SK-N-SH (cell line): ENCODE results near the gene BABAM2. TPM values are rescaled to one million over a fixed set of nuclear protein-coding genes. Genes with fewer than 3 reads are reported as not detected.

Source experiments
- CTCF ChIA-PET: fragments of 300-600, 350-600 bp; formaldehyde crosslinking; extraction: SDS; loops from one replicate; lab custom pipeline; 2021; lab: Yijun Ruan, JAX
- POLR2A ChIA-PET: fragments of 350-600 bp; sonication (Branson Sonifier 250); formaldehyde crosslinking; extraction: SDS; loops from one replicate; lab custom pipeline; 2020; ENCODE audit warnings: antibody characterized with exemption, inconsistent platforms; lab: Yijun Ruan, JAX
- DNase-seq: peaks from one replicate; pipeline ENCODE4 v3.0.0; 2012
- H2AFZ ChIP-seq: fragments of 200-600 bp; sonication (generic); 2 replicates; pipeline ENCODE4 v1.8.1; 2016; ENCODE audit warnings: antibody characterized with exemption, mild to moderate bottlenecking, low read depth
- H3F3A ChIP-seq: fragments of 200-600 bp; sonication (generic); replicated peaks from 2 replicates; pipeline ENCODE3; 2016; ENCODE audit warnings: antibody characterized with exemption, mild to moderate bottlenecking; ENCODE audit not compliant: insufficient read depth
- H3K27ac ChIP-seq, 2 experiments: fragments of 200-500 bp in 1 of 2; fragments of 200-600 bp in 1 of 2; sonication (Bioruptor generic) in 1 of 2; sonication (generic), shearing (Covaris generic) in 1 of 2; 2 replicates each; pipeline versions ENCODE4 v1.5.1 to v1.6.1; 2014 to 2016; ENCODE audit warnings: low read depth in 2 of 2, inconsistent platforms in 1 of 2, low read length in 1 of 2, mild to moderate bottlenecking in 1 of 2, mixed read lengths in 1 of 2
- H3K27me3 ChIP-seq: fragments of 200-600 bp; sonication (generic), shearing (Covaris generic); 2 replicates; pipeline ENCODE4 v1.6.1; 2016; ENCODE audit warnings: mixed run types; ENCODE audit not compliant: insufficient read depth
- H3K36me3 ChIP-seq, 2 experiments: fragments of 200-500 bp in 1 of 2; fragments of 200-600 bp in 1 of 2; sonication (Bioruptor generic) in 1 of 2; sonication (generic) in 1 of 2; replicated peaks in 1 of 2; 2 replicates each; pipeline versions ENCODE3 to v1.5.1; 2014 to 2016; ENCODE audit warnings: low read length in 1 of 2, mild to moderate bottlenecking in 1 of 2; ENCODE audit not compliant: insufficient read depth in 2 of 2, control insufficient read depth in 1 of 2
- H3K4me1 ChIP-seq, 2 experiments: fragments of 200-500 bp in 1 of 2; fragments of 200-600 bp in 1 of 2; sonication (Bioruptor generic) in 1 of 2; sonication (generic), shearing (Covaris generic) in 1 of 2; 2 replicates each; pipeline versions ENCODE4 v1.5.1 to v1.6.1; 2014 to 2016; ENCODE audit warnings: low read depth in 1 of 2, low read length in 1 of 2, mixed run types in 1 of 2; ENCODE audit not compliant: insufficient read depth in 2 of 2, control insufficient read depth in 1 of 2
- H3K4me2 ChIP-seq: fragments of 200-600 bp; sonication (generic), shearing (Covaris generic); 2 replicates; pipeline ENCODE4 v1.6.1; 2017; ENCODE audit warnings: mixed run types
- H3K4me3 ChIP-seq, 2 experiments: fragments of 200-500 bp in 1 of 2; fragments of 200-600 bp in 1 of 2; sonication (Bioruptor generic) in 1 of 2; sonication (generic), shearing (Covaris generic) in 1 of 2; 2 replicates each; pipeline versions ENCODE4 v1.5.1 to v1.8.1; 2014 to 2016; ENCODE audit warnings: low read depth in 2 of 2, inconsistent platforms in 1 of 2, low read length in 1 of 2, mild to moderate bottlenecking in 1 of 2, mixed read lengths in 1 of 2, moderate library complexity in 1 of 2
- H3K79me2 ChIP-seq: fragments of 200-600 bp; sonication (generic); 2 replicates; pipeline ENCODE4 v1.8.1; 2017; ENCODE audit warnings: mild to moderate bottlenecking; ENCODE audit not compliant: insufficient read depth
- H3K9ac ChIP-seq: fragments of 200-600 bp; sonication (generic); 2 replicates; pipeline ENCODE4 v1.6.1; 2017; ENCODE audit warnings: mixed run types
- H3K9me2 ChIP-seq: fragments of 200-600 bp; sonication (generic); 2 replicates; pipeline ENCODE4 v1.6.1; 2017; ENCODE audit warnings: mixed run types
- H3K9me3 ChIP-seq: fragments of 200-600 bp; sonication (generic); 2 replicates; pipeline ENCODE4 v1.6.1; 2017; ENCODE audit warnings: mixed run types, mild to moderate bottlenecking, moderate library complexity
- H4K20me1 ChIP-seq: fragments of 200-600 bp; sonication (generic); 2 replicates; pipeline ENCODE4 v1.6.1; 2017; ENCODE audit warnings: mild to moderate bottlenecking, mixed run types; ENCODE audit not compliant: insufficient read depth
- ELF1 ChIP-seq: IDR thresholded peaks from 2 replicates; pipeline ENCODE4 v1.4.0; 2012
- EZH2phosphoT487 ChIP-seq: fragments of 200-600 bp; sonication (generic); IDR thresholded peaks from 2 replicates; pipeline ENCODE4 v1.6.1; 2017; ENCODE audit warnings: low read depth, mixed run types, mild to moderate bottlenecking, antibody characterized with exemption, moderate library complexity, borderline replicate concordance
- FOSL2 ChIP-seq: IDR thresholded peaks from 2 replicates; pipeline ENCODE4 v1.4.0; 2012; ENCODE audit warnings: low read depth, mild to moderate bottlenecking, moderate library complexity, borderline replicate concordance
- GABPA ChIP-seq: IDR thresholded peaks from 2 replicates; pipeline ENCODE4 v1.4.0; 2012; ENCODE audit warnings: low read depth, mild to moderate bottlenecking
- IRF3 ChIP-seq: fragments of 150-350 bp; IDR thresholded peaks from 2 replicates; pipeline ENCODE4 v1.6.1; 2016; ENCODE audit warnings: mild to moderate bottlenecking, low read depth, low read length
- MEF2A ChIP-seq: IDR thresholded peaks from 2 replicates; pipeline ENCODE4 v1.4.0; 2012; ENCODE audit warnings: low read depth, borderline replicate concordance
- MXI1 ChIP-seq: IDR thresholded peaks from 2 replicates; pipeline ENCODE4 v1.6.1; 2012; ENCODE audit warnings: mild to moderate bottlenecking, low read depth, low read length, improper control_type of control experiment
- NRF1 ChIP-seq: IDR thresholded peaks from 2 replicates; pipeline ENCODE4 v1.6.1; 2012; ENCODE audit warnings: low read depth, mild to moderate bottlenecking, low read length
- PBX3 ChIP-seq: IDR thresholded peaks from 2 replicates; pipeline ENCODE4; 2012
- RAD21 ChIP-seq: IDR thresholded peaks from 2 replicates; pipeline ENCODE4 v1.6.1; 2012; ENCODE audit warnings: mild to moderate bottlenecking, low read length
- RCOR1 ChIP-seq: fragments of 150-350 bp; IDR thresholded peaks from 2 replicates; pipeline ENCODE4 v1.6.1; 2017; ENCODE audit warnings: antibody characterized with exemption, low read length
- RFX5 ChIP-seq: IDR thresholded peaks from 2 replicates; pipeline ENCODE4 v1.6.1; 2012; ENCODE audit warnings: mild to moderate bottlenecking, improper control_type of control experiment, low read length
- SMC3 ChIP-seq: IDR thresholded peaks from 2 replicates; pipeline ENCODE4 v1.6.1; 2012; ENCODE audit warnings: low read depth, low read length, improper control_type of control experiment
- TAF1 ChIP-seq: IDR thresholded peaks from 2 replicates; pipeline ENCODE4 v1.6.1; 2012; ENCODE audit warnings: low read depth, mild to moderate bottlenecking, low read length, moderate library complexity, borderline replicate concordance
- TCF12 ChIP-seq: IDR thresholded peaks from 2 replicates; pipeline ENCODE4 v1.4.0; 2012
- TEAD4 ChIP-seq: IDR thresholded peaks from 2 replicates; pipeline ENCODE4 v1.4.0; 2012; ENCODE audit warnings: mild to moderate bottlenecking, borderline replicate concordance; ENCODE audit not compliant: insufficient read depth
- USF1 ChIP-seq: IDR thresholded peaks from 2 replicates; pipeline ENCODE4 v1.4.0; 2012; ENCODE audit warnings: low read depth, borderline replicate concordance
- USF2 ChIP-seq: fragments of 150-350 bp; IDR thresholded peaks from 2 replicates; pipeline ENCODE4 v1.6.1; 2017; ENCODE audit warnings: antibody characterized with exemption, low read length, low read depth, borderline replicate concordance
- YY1 ChIP-seq: IDR thresholded peaks from 2 replicates; pipeline ENCODE4 v1.4.0; 2012; ENCODE audit warnings: low read depth, mild to moderate bottlenecking
- ZBTB33 ChIP-seq: IDR thresholded peaks from 2 replicates; pipeline ENCODE4 v1.4.0; 2012; ENCODE audit warnings: low read depth, borderline replicate concordance
- WGBS: methylation state at CpG from one replicate; pipeline ENCODE4 v1.1.6; 2017; ENCODE audit warnings: low lambda C conversion rate; 5-methylcytosine and 5-hydroxymethylcytosine counted together
- polyA plus RNA-seq, 3 experiments: library from polyadenylated mRNA; depleted of rRNA; stranded (reverse); fragments of >200 nt; gene quantifications; 2 replicates each; pipeline ENCODE4 v1.2.3, GENCODE V29; 2012

Gene BABAM2
- polyA plus RNA-seq, 1 of the 3 experiments (the other 2 are of a cell fraction), result 34.0 TPM

GRCh38 chr2:28152585-28153280, 262.2 kb downstream of the BABAM2 start:
- TF ChIP-seq USF2 (no peak), RFX5 (no peak)
- TF ChIP-seq, all 33 proteins: peak for 0
- no peaks in the 10 kb centered on the region for H3F3A ChIP-seq
- peaks cover 0 to 15% of the 10 kb centered on the region in 2 experiments for H3K36me3 ChIP-seq
- H3K4me3 ChIP-seq, result no peak overlapping the region
- H4K20me1 ChIP-seq, result no peaks in the 10 kb centered on the region
- H3K4me1 ChIP-seq, result no peaks in the 10 kb centered on the region; a peak in 1 of 4 replicates
- H2AFZ ChIP-seq, result no peak overlapping the region
- ChIA-PET CTCF (interaction anchor here (0.9 to 1.6 kb wide), 4 partner anchors 13 to 345 kb away, joined by 3 to 4 read pairs (median 3); no protein-coding TSS in a partner anchor), POLR2A (no interaction called here)
- 93% methylated on average over 3 of the region's 3 CpGs for WGBS
- no peaks in the 10 kb centered on the region for H3K79me2 ChIP-seq
- no peak overlapping the region for H3K27ac ChIP-seq
- peaks cover 14% of the 10 kb centered on the region; the same call in 1 of the 2 replicates for H3K9me3 ChIP-seq
- no peak overlapping the region for H3K4me2 ChIP-seq
- no peaks in the 10 kb centered on the region for H3K9me2 ChIP-seq
- DNase-seq, result no peak
- H3K27me3 ChIP-seq, result no peaks in the 10 kb centered on the region
- no peak overlapping the region for H3K9ac ChIP-seq

GRCh38 chr2:28153851-28154250, 263.3 kb downstream of the BABAM2 start:
- Histone ChIP-seq H3K79me2 (no peaks in the 10 kb centered on the region), H4K20me1 (no peaks in the 10 kb centered on the region), H3K4me2 (no peak overlapping the region), H3K27me3 (no peaks in the 10 kb centered on the region), H2AFZ (no peak overlapping the region), H3F3A (no peaks in the 10 kb centered on the region), H3K9me3 (peaks cover 14% of the 10 kb centered on the region; the same call in 1 of the 2 replicates), H3K36me3 (peaks cover 0 to 15% of the 10 kb centered on the region in 2 experiments), H3K9ac (no peak overlapping the region), H3K4me3 (no peak overlapping the region), H3K9me2 (no peaks in the 10 kb centered on the region), H3K27ac (no peak overlapping the region), H3K4me1 (no peaks in the 10 kb centered on the region; a peak in 1 of 4 replicates)
- TF ChIP-seq TCF12, result no peak
- TF ChIP-seq RAD21, result no peak
- no peak for TF ChIP-seq EZH2phosphoT487
- TF ChIP-seq PBX3, result no peak
- TF ChIP-seq ZBTB33, result no peak
- TF ChIP-seq RCOR1, result no peak
- no peak for TF ChIP-seq SMC3
- TF ChIP-seq GABPA, result no peak
- no peak for TF ChIP-seq TEAD4
- TF ChIP-seq MXI1, result no peak
- TF ChIP-seq FOSL2, result no peak
- no peak for TF ChIP-seq MEF2A
- TF ChIP-seq IRF3, result no peak
- no peak for TF ChIP-seq ELF1
- TF ChIP-seq YY1, result no peak
- TF ChIP-seq NRF1, result no peak
- TF ChIP-seq TAF1, result no peak
- no peak for TF ChIP-seq USF1
- no peak for DNase-seq
- 77% methylated on average over 3 of the region's 3 CpGs for WGBS
- ChIA-PET POLR2A (no interaction called here), CTCF (no interaction called here)
